Subcutaneous adipose tissue (tissue), 4 donors: ENCODE results near the gene BORCS5. TPM values are rescaled to one million over a fixed set of nuclear protein-coding genes. Genes with fewer than 3 reads are reported as not detected.

Source experiments
- CTCF ChIP-seq: fragments of 450-650 bp; IDR thresholded peaks from one replicate; pipeline ENCODE4 v1.5.1; 2016; ENCODE audit warnings: low read depth, mild to moderate bottlenecking, control low read depth, antibody characterized with exemption, moderate library complexity
- total RNA-seq, 4 donors: library from RNA; depleted of rRNA; stranded (reverse); fragments of >200 nt; gene quantifications; one replicate each; pipeline ENCODE4 v1.1.0, GENCODE V29; 2016

Gene BORCS5
- total RNA-seq, 4 donors from 2014 or later: 9.8 to 21.4 (median 14.6) TPM

- TF ChIP-seq CTCF: no peak
Measured at GRCh38 chr12:12456637-12457036, 99.8 kb downstream of the BORCS5 start.

- no peak for TF ChIP-seq CTCF
Measured at GRCh38 chr12:12460935-12461922, 104.4 kb downstream of the BORCS5 start.

- TF ChIP-seq CTCF: no peak
Measured at GRCh38 chr12:12461923-12462315, 105.0 kb downstream of the BORCS5 start.

GRCh38 chr12:12465522-12465921 is 108.6 kb downstream of the BORCS5 start:
- no peak for TF ChIP-seq CTCF

- TF ChIP-seq CTCF: no peak
Measured at GRCh38 chr12:12466157-12466556, 109.3 kb downstream of the BORCS5 start.

GRCh38 chr12:12467264-12467663 is 110.4 kb downstream of the BORCS5 start:
- TF ChIP-seq CTCF: no peak

GRCh38 chr12:12467688-12468261 is 110.9 kb downstream of the BORCS5 start:
- no peak for TF ChIP-seq CTCF
